Activated naive CD8-positive, alpha-beta T cell treated with anti-CD3 and anti-CD28 coated beads for 36 hours (primary cell): ENCODE measurements around the gene BTBD7. TPM values are rescaled to one million over a fixed set of nuclear protein-coding genes. Genes with fewer than 3 reads are reported as not detected.
"Not testable (repeated sequence)": the region's sequence is repeated elsewhere in the genome, so short reads cannot be mapped to it uniquely, and the experiment has no call there.

ENCODE experiments used
- DNase-seq: peaks from one replicate; pipeline ENCODE4 v3.0.0; 2021
- H3K27ac Mint-ChIP-seq: one replicate; pipeline ENCODE4 v1.8.0; 2022; ENCODE audit warnings: mild to moderate bottlenecking, moderate library complexity, mixed read lengths
- H3K27me3 Mint-ChIP-seq: one replicate; pipeline ENCODE4 v1.8.0; 2022; ENCODE audit warnings: mild to moderate bottlenecking, mixed read lengths
- H3K36me3 Mint-ChIP-seq: one replicate; pipeline ENCODE4 v1.8.0; 2021; ENCODE audit warnings: mild to moderate bottlenecking, mixed read lengths
- H3K4me1 Mint-ChIP-seq: one replicate; pipeline ENCODE4 v1.8.0; 2021; ENCODE audit warnings: mixed read lengths
- H3K4me3 Mint-ChIP-seq: one replicate; pipeline ENCODE4 v1.8.0; 2022; ENCODE audit warnings: mild to moderate bottlenecking, moderate library complexity, mixed read lengths
- H3K9me3 Mint-ChIP-seq: one replicate; pipeline ENCODE4 v1.8.0; 2022; ENCODE audit warnings: mixed read lengths
- total RNA-seq, 2 experiments: library from RNA; stranded (reverse); gene quantifications; one replicate each; pipeline ENCODE4 v1.2.3, GENCODE V29; 2021

The BTBD7 gene
- 10 to 100 TPM; 14.3 to 14.9 TPM for total RNA-seq

GRCh38 chr14:93332853-93333630 is at the start of gene BTBD7:
Gene BTBD7, minus strand, starts transcription at chr14:93333036. Its CDS starts 36,985 bp downstream, at chr14:93296051.
- Mint-ChIP-seq H3K4me1 (peaks cover 51% of the 10 kb centered on the region), H3K36me3 (peaks cover 9% of the 10 kb centered on the region), H3K4me3 (peak within 1 kb of the TSS; percentile 89), H3K9me3 (peaks cover 3% of the 10 kb centered on the region), H3K27ac (peak within 1 kb of the TSS; percentile 93), H3K27me3 (no peaks in the 10 kb centered on the region)
- peak; percentile 97 for DNase-seq

GRCh38 chr14:93381644-93382043 is 48.8 kb upstream of the BTBD7 start:
- Mint-ChIP-seq H3K36me3 (no peaks in the 10 kb centered on the region), H3K27ac (no peak overlapping the region), H3K9me3 (no peaks in the 10 kb centered on the region), H3K4me3 (no peak overlapping the region), H3K4me1 (no peaks in the 10 kb centered on the region), H3K27me3 (peaks cover 14% of the 10 kb centered on the region)
- DNase-seq, result no peak

GRCh38 chr14:93379831-93380230 is 47.0 kb upstream of the BTBD7 start:
- DNase-seq, result no peak
- H3K9me3 Mint-ChIP-seq, result no peaks in the 10 kb centered on the region
- peaks cover 11% of the 10 kb centered on the region for H3K27me3 Mint-ChIP-seq
- no peaks in the 10 kb centered on the region for H3K36me3 Mint-ChIP-seq
- no peaks in the 10 kb centered on the region for H3K4me1 Mint-ChIP-seq
- no peak overlapping the region for H3K27ac Mint-ChIP-seq
- no peak overlapping the region for H3K4me3 Mint-ChIP-seq

- H3K4me1 Mint-ChIP-seq, result no peaks in the 10 kb centered on the region
- H3K4me3 Mint-ChIP-seq, result no peak overlapping the region
- peaks cover 9% of the 10 kb centered on the region for H3K27me3 Mint-ChIP-seq
- H3K36me3 Mint-ChIP-seq, result no peaks in the 10 kb centered on the region
- H3K27ac Mint-ChIP-seq, result no peak overlapping the region
- DNase-seq, result no peak
- H3K9me3 Mint-ChIP-seq, result no peaks in the 10 kb centered on the region
Measured at GRCh38 chr14:93375673-93376156, 42.9 kb upstream of the BTBD7 start.

GRCh38 chr14:93369713-93370266 is 37.0 kb upstream of the BTBD7 start:
- Mint-ChIP-seq H3K27ac (no peak overlapping the region), H3K4me1 (no peaks in the 10 kb centered on the region), H3K9me3 (no peaks in the 10 kb centered on the region), H3K36me3 (no peaks in the 10 kb centered on the region), H3K4me3 (no peak overlapping the region), H3K27me3 (peaks cover 12% of the 10 kb centered on the region)
- no peak for DNase-seq

GRCh38 chr14:93368996-93369712 is 36.3 kb upstream of the BTBD7 start:
- Mint-ChIP-seq H3K27me3 (peaks cover 12% of the 10 kb centered on the region), H3K27ac (no peak overlapping the region), H3K9me3 (no peaks in the 10 kb centered on the region), H3K4me3 (no peak overlapping the region), H3K36me3 (no peaks in the 10 kb centered on the region), H3K4me1 (no peaks in the 10 kb centered on the region)
- DNase-seq, result no peak

- H3K27me3 Mint-ChIP-seq, H3K4me1 Mint-ChIP-seq, H3K36me3 Mint-ChIP-seq, DNase-seq, H3K9me3 Mint-ChIP-seq, H3K27ac Mint-ChIP-seq, H3K4me3 Mint-ChIP-seq: not testable (repeated sequence)
Measured at GRCh38 chr14:93354873-93355272, 22.0 kb upstream of the BTBD7 start.

- peaks cover under 1% of the 10 kb centered on the region for H3K27me3 Mint-ChIP-seq
- H3K4me3 Mint-ChIP-seq, result no peak overlapping the region
- H3K4me1 Mint-ChIP-seq, result no peaks in the 10 kb centered on the region
- no peak overlapping the region for H3K27ac Mint-ChIP-seq
- no peak for DNase-seq
- H3K9me3 Mint-ChIP-seq, result no peaks in the 10 kb centered on the region
- H3K36me3 Mint-ChIP-seq, result no peaks in the 10 kb centered on the region
Measured at GRCh38 chr14:93348292-93348691, 15.5 kb upstream of the BTBD7 start.

- Mint-ChIP-seq H3K4me3 (no peak overlapping the region), H3K9me3 (no peaks in the 10 kb centered on the region), H3K4me1 (no peaks in the 10 kb centered on the region), H3K36me3 (no peaks in the 10 kb centered on the region), H3K27me3 (peaks cover 4% of the 10 kb centered on the region), H3K27ac (no peak overlapping the region)
- DNase-seq, result no peak
Measured at GRCh38 chr14:93347850-93348249, 15.0 kb upstream of the BTBD7 start.

- H3K27ac Mint-ChIP-seq, result no peak within 1 kb of the TSS
- peaks cover 1% of the 10 kb centered on the region for H3K9me3 Mint-ChIP-seq
- no peak for DNase-seq
- no peaks in the 10 kb centered on the region for H3K4me1 Mint-ChIP-seq
- H3K4me3 Mint-ChIP-seq, result no peak within 1 kb of the TSS
- H3K27me3 Mint-ChIP-seq, result peaks cover 4% of the 10 kb centered on the region
- no peaks in the 10 kb centered on the region for H3K36me3 Mint-ChIP-seq
Measured at GRCh38 chr14:93346926-93347721, 14.3 kb upstream of the BTBD7 start, which contains the start of gene COX8C. Gene COX8C, plus strand, starts transcription at chr14:93347182. Its CDS starts 87 bp downstream, at chr14:93347269.

GRCh38 chr14:93343797-93344196 is 11.0 kb upstream of the BTBD7 start:
- Mint-ChIP-seq H3K27me3 (peaks cover 4% of the 10 kb centered on the region), H3K36me3 (no peaks in the 10 kb centered on the region), H3K9me3 (peaks cover 1% of the 10 kb centered on the region), H3K4me1 (no peaks in the 10 kb centered on the region), H3K4me3 (no peak overlapping the region), H3K27ac (no peak overlapping the region)
- DNase-seq, result no peak

GRCh38 chr14:93343266-93343665 is 10.4 kb upstream of the BTBD7 start:
- Mint-ChIP-seq H3K36me3 (no peaks in the 10 kb centered on the region), H3K27me3 (peaks cover 4% of the 10 kb centered on the region), H3K4me3 (no peak overlapping the region), H3K9me3 (peaks cover 1% of the 10 kb centered on the region), H3K4me1 (no peaks in the 10 kb centered on the region), H3K27ac (no peak overlapping the region)
- DNase-seq, result no peak

GRCh38 chr14:93337884-93338283 is 5.0 kb upstream of the BTBD7 start:
- peaks cover 5% of the 10 kb centered on the region for H3K36me3 Mint-ChIP-seq
- DNase-seq, result no peak
- H3K9me3 Mint-ChIP-seq, result peaks cover 4% of the 10 kb centered on the region
- no peak overlapping the region for H3K27ac Mint-ChIP-seq
- no peak overlapping the region for H3K4me3 Mint-ChIP-seq
- H3K27me3 Mint-ChIP-seq, result no peaks in the 10 kb centered on the region
- peaks cover 19% of the 10 kb centered on the region for H3K4me1 Mint-ChIP-seq

GRCh38 chr14:93337143-93337753 is 4.4 kb upstream of the BTBD7 start:
- peaks cover 3% of the 10 kb centered on the region for H3K9me3 Mint-ChIP-seq
- H3K27me3 Mint-ChIP-seq, result no peaks in the 10 kb centered on the region
- peak; percentile 36 for DNase-seq
- H3K27ac Mint-ChIP-seq, result no peak overlapping the region
- peaks cover 19% of the 10 kb centered on the region for H3K4me1 Mint-ChIP-seq
- no peak overlapping the region for H3K4me3 Mint-ChIP-seq
- peaks cover 5% of the 10 kb centered on the region for H3K36me3 Mint-ChIP-seq
